ENCODE measurements around the gene ARRB1.

The ARRB1 gene

DNA sequence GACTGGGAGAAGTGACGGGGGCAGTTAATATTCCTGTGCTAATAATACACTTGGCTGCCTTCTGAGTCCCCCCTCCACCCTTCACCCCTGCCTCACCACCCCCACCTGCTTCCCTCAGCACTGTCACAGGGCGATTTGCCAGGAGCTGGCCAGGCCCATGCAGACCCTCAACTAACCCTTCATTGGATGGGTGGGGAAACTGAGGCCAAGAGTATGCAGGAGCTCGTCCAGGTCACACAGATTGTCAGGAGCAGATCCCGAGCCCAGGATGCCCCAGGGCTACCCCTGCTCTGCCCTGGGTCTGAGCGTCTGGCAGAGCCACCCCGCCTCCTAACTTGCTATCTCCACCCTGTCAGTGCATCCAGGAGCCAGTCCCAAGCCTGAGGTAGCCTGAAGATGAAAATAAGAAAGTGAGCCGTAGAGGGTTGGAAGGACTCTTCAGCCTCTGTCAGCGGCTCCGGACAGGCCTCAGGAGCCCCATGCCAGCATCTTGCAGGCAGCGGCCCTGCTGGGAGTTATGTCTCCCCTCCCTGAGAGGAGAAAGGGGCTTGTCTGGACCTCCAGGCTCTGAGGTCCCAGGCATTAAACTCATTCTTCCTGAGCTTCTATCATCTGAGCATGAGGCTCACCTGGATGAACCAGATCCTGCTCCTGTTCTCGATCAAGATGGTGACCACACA lies 104.7 kb downstream of the ARRB1 start:
- no peak for DNase-seq (ENCODE audit: low read depth)

DNA sequence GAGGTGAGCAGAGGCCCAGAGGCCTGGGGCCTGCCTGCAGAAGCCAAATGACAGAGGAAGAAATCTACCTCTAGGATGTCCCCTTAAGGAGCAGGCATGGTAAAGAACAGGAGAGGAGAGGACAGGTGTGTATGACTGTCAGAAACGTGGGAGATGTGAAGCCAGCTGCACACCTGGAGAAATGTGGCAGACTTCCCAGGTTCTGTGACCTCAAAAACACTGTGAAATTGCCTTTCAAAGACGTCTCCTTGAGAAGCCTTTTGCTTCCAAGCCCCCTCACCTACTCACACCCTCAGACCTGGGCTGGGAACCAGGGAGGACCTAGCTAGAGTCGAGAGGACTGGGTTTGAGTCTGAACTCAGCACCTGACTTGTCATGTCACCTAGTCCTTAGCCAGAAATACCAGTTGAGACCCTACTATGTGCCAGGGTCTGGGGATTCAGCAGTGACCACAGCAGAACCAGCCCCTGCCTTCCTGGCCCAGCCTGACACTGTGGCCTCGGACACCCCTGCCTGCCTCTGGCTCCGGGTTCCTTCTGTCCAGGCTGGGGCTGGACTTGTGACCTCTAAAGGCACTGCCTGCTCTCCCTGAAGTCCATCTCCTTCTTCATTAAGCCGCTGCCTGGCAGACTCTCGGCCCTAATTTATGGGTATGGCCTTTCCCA lies 105.3 kb downstream of the ARRB1 start:
- no peak for DNase-seq (ENCODE audit: low read depth)

DNA sequence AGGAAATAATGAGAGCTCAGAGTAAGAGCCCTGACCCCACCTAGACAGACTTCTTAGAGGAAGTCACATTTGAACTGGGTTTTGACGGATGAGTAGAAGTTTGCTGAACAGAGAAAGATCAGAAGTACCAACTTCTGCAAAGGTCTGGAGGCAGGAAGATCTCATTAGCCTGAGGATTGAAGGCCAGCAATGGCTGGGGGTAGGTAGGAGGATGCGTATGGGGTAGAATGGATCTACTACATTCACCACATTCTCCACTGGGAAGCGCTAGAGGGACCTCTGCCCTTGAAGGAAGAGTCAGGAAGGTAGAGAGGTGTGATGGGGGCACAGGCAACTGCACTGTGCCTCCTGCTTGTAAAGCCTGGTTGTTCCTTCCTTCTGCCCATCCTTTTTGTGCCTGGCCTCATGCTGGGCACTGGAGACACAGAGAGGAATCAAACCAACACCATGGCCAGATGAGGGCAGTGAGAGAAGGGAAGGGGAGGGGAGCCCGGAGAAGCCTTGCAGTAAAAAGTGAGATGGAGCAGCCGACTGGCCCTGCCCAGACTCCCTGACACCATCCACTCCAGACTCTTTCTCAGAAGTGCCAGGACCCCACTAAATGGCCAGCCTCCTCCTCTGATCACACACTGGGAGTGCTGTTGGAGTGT lies 106.0 kb downstream of the ARRB1 start:
- no peak for DNase-seq (ENCODE audit: low read depth)

DNA sequence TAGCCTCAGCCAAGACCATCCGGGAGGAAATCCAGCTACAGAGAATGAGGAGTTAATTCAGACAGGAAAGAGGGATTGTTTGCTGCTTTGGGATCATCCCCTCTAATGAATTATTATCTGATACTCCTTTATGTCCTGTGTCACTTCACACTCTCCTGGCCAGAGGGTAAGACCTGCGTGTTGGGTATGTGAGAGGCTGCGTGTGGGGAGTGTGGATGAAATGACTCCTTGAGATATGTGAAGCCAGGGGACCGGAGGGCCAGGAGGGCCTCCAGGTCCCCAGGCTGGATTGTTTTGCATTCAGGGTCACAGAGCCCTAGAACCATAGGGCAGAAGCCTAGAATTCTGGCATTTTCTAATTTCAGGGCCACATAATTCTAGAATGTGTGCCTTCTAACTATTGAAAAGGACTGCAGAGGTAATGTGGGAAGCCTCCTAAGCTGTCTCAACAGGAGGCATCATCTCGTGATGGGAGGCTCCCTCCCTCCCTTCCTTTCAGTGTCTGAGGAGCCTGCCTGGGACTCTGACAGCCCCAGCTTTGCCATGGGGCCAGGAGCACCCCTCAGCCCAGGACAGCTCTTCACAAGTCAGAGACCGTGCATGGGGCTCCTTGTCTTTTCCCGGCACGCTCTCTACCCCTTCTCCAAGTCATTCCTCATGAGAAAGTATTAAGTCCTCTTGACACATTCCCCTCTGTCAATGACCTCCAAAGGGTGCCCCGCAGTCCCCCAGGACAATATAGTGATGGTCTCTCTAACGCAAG lies 107.2 kb downstream of the ARRB1 start:
- DNase-seq (ENCODE audit: low read depth) = no peak

DNA sequence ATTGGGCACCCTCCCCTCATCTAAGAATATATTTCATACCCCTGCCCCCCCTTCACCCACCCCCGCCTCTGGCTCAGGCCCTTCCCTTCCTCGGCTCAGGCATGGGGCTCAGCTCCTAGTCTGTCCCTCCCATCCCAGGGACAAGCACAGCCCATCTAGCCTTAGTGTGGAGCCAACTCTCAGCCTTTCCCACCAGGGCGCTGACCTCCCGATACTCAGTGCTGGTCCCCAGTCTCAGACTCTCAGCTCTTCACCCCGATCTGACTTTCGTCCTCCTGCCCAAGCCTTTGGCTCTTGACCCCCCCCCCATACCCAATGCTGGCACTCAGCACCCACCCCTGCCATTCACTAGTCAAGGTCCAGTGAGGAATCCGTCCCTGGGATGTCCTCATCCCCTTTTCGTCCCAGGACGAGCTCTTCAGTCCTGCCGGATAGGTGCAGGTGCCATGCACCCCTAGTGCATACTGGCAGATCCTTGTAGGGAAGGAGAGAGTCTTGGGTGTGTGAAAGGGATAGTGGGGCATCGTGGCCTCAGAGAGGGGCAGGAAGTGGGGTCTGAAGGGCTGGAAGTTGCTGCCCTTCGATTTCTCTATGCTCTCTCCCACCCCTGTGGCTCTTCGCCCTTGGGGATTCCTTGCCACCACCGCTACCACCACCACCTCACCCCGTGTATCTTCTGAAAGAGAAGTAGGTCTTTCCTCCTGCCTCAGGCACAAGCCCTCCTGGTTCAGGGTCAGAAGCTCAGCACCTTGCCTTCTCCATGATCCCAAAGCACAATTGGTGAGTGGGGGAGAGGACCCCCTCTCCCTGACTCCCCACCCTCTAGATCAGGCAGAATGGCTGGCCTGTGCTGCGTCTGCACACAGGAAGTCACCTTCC lies 108.5 kb downstream of the ARRB1 start:
- no peak for DNase-seq (ENCODE audit: low read depth)

DNA sequence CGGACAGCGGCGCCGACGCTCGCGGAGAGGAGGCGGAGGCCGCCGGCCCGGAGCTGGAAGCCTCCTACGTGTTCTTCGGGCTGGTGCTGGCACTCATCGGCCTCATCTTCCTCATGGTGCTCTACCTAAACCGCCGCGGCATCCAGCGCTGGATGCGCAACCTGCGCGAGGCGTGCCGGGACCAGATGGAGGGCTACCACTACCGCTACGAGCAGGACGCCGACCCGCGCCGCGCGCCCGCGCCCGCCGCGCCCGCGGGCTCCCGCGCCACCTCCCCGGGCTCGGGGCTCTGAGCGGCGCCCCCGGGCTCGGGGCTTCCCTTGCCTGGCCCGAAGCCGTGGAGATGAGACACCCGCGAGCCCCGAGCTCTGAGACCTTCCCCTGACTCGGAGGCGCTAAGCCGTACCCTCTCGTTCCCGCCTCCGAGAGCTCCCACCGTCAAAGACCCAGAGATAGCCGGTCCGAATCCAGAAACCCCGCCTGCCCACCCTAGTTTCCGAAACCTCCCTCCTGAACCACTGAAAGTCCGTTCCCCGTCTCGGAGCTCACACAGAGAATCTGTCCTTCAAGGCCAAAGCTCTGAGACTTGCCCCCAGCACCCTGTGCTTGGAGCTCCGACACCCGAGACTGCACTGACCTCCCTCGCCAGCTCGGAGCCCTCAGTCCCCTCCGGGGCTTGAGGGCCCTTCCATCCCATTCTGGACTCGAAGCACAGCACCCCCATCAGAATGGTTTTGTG lies 109.4 kb downstream of the ARRB1 start:
- no peak for DNase-seq (ENCODE audit: low read depth)

DNA sequence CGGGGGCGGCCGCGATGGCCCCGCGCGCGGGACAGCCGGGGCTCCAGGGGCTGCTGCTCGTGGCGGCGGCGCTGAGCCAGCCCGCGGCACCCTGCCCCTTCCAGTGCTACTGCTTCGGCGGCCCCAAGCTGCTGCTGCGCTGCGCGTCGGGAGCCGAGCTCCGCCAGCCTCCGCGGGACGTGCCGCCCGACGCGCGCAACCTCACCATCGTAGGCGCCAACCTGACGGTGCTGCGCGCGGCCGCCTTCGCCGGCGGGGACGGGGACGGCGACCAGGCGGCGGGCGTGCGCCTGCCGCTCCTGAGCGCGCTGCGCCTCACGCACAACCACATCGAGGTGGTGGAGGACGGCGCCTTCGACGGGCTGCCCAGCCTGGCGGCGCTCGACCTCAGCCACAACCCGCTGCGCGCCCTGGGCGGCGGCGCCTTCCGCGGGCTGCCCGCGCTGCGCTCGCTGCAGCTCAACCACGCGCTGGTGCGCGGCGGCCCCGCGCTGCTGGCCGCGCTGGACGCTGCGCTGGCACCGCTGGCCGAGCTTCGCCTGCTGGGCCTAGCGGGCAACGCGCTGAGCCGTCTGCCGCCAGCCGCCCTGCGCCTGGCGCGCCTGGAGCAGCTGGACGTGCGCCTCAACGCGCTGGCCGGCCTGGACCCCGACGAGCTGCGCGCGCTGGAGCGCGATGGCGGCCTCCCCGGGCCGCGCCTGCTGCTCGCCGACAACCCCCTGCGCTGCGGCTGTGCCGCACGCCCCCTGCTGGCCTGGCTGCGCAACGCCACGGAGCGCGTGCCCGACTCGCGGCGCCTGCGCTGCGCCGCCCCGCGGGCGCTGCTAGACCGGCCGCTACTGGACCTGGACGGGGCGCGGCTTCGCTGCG lies 110.2 kb downstream of the ARRB1 start:
- peak; percentile 76 for DNase-seq (ENCODE audit: low read depth)

DNA sequence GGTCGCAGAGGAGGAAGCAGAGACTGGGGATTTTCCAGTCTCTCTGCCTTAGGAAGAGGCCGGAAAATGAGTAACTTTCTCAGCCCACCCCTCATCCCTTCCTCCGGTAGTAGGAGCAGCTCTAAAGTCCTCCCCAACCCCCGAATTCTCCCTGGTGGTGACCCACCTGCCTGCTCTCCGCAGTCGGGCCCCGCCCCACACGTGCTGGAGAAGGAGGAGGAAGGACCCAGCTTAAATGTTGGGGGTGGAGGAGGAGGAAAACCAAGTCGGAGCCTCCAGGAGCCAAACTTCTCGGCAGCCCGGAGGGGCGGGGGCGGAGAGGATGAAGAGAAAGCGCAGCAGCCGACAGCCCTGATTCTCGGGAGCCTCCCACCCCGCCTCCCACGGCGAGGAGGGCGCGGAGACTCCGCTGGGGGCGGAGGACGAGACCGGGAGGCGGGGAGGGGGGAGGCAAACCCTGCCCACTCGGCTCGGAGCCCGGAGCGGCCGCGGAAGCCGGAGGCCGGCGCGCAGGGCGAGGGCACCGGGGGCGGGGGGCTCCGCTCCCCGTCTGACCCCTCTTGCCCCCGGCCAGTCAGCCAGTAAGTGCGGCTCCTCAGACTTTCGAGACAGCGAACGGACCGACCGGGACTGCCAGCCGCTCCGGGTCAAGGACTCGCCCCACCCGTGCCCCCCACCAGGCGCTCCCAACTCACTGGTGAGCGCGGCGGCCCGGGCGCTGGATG lies 111.0 kb downstream of the ARRB1 start, which contains the start of gene TPBGL:
Gene TPBGL (plus strand): TSS at position 464 of the 725 bp plus-strand sequence. CDS start 276 bp downstream, outside the sequence.
- no peak for DNase-seq (ENCODE audit: low read depth)

DNA sequence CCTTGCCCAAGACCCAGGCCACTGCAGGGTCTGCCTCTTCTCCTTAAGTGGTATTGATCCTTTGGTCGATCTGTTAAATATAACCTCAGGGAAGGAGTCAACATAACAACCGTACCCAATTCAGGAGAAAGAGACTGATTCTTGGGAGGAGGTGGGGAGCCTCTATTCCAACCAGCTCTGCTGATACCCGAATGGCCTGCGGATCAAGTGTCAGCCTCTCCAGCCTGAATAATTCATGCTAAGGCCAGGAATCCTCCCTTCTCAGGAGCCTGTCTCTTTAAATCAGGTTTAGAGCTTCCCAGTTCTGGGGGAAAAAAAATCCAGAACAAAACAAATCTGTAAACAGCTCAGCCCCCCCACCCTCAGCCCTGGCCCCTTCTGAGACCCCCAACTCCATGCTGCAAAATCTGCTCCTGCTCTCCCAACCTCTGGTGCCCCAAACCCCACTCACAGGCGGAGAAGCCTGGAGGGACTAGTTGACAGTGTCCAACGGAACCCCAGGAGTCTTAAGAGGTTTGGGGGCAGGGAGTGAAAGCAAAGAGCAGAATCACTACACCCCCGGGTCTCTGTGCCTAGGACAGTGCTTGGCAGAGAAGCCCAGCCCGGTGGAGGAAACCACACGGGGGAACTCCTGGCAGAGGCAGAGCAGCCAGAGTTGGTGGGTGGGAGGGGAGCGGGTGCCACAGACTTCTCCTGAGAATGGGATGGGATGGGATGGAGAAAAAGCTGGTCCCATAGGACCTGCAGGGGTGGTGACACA lies 111.8 kb downstream of the ARRB1 start:
- DNase-seq (ENCODE audit: low read depth) = no peak

DNA sequence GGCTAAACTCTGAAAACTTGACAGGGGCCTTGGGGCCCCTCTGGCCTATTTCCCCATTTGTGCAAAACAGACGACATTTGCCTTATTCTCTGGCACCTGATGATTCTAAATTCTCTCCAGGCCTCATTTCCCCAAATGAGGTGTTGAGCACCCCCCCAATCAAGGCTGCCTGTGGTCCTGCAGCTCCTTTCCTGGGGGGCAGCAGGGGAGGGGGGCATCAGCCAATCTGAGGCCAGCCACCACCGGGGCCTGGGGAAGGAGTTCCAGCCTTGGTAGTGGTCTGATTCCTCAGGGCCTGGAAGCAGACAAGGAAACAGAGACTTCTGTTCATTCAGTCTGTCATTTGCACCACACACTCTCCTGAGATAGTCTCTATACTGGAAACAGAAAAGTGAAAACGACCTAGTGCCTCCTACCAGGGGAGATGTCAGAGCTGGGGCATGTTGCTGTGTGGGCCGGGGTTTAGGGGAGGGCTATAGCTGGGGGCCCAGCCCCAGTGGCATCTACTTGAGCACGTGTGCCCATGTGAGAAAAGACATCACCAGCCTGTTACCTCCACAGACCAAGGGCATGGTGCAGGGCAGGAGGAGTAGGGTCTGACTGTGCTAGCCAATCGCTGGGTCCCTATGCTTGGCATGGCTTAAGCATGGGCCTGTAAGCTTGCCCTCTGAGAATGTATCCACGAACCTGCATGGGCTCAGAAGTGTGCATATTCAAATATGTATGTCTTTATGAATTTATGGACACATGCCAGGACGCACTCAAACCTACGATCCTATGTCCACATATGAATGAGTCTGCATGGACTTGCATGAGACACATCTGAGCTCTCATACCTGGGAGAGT lies 112.6 kb downstream of the ARRB1 start:
- DNase-seq (ENCODE audit: low read depth) = no peak

DNA sequence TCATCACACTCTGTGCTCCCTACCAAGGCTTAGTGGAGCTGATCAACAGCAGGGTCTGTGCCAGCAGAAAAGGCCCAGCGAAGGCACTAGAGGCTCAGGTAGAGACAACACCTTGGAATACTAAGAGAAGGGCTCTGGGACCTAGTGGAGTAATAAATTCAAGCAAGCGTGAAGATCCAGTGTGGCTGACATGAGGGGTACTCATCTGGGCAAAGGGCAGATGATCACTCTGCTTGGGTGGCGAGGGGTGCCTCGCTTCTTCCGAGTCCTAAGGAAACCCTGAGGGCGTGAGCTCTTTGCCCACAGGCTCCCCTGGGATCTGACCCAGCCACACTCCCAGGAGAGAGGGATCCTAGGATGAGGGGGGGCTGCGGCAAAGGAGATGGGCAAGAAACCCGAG lies 114.4 kb downstream of the ARRB1 start:
- no peak for DNase-seq (ENCODE audit: low read depth)

DNA sequence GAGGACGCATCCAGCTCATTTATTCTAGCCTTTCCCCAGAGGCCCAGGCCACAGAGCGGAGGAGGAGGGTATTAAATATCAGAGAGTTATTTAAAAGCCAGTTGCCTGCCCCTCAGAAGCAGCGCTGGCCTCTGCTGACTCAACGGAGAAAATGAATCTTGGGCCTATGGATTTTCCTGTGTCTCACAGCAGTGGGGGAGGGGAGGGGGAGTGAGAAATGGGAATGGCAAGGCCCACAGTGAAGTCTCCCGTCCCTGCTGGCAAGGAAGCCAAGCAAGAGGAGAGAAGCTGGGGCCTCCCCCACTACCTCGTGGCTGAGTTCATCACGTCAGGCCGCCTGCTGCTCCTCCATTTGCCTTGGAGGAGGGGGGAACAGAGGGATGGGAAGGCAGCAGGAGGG lies 115.4 kb downstream of the ARRB1 start:
- DNase-seq (ENCODE audit: low read depth) = no peak

DNA sequence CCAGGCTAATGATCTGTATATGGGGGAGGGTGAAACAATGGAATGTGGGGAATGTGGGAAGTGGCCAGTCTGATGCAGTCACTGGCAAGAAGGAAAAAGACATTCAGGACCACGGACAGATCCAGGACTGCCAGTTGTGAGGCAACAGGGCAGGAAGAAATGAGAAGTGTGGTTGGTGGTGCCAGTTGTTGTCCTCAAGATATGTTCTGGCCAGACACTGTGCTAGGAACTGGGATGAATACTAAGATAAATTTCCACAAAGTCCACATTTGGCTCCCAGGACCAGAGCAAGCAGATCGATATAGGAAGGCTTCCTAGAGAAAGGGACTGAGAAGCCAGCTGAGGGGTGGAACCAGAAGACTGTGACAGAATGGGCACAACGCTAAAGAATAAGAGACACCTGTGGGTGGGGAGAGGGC lies 117.7 kb downstream of the ARRB1 start:
- DNase-seq (ENCODE audit: low read depth) = no peak

DNA sequence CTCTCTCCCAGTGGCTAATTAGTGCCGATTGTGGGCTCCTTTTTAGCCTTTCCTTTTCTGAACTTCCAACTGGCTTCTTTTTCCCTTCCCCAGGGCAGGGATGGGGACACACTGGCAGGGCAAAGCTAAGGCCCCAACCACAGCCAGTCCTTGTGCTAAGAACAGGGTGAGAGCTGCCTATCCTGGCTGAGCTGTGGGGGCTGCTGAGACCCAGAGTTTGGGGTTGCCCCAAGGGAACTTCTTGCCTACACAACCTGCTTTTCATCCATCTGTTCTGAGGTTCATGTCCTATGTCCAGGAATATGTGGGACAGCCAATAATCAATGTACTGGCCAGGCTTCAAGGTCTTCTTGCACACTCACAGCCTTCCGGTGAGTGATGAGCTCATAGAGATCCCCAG lies 120.8 kb downstream of the ARRB1 start:
- DNase-seq (ENCODE audit: low read depth) = no peak

DNA sequence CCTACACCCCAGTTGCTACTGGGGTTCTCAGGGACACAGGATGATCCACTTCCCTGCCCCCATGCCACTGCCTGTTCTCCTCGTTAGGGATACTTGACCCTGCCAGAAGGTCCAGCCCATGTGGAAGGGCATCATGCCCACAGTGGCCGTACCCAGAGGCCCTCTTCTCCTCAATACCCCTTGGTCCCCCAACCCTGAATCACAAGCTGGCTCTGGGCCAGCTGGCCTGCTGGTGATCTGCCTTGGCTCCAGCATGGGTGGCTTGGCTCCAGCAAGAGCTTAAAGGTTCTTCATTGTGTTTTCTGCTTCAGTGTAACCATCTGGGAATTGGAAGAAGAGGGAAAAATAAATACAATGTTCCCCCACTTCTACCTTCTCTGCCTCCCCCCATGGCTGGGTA lies 122.0 kb downstream of the ARRB1 start:
- no peak for DNase-seq (ENCODE audit: low read depth)

DNA sequence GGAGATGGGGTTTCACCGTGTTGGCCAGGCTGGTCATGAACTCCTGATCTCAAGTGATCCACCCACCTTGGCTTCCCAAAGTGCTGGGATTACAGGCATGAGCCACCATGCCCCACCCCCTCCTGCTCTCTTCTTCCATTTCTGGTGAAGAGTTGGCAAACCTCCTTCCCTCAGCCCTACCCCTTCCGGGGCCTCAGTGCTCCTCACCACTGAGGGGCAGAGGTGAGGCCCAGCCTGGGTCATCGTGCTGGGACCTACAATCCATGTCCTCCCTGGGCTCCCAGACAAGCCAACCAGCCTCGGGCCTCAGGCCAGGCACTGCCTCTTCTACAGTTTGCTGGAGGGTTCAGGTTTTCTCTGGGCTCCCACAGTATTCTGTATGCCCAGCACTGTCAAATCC lies 125.7 kb downstream of the ARRB1 start:
- no peak for DNase-seq (ENCODE audit: low read depth)

DNA sequence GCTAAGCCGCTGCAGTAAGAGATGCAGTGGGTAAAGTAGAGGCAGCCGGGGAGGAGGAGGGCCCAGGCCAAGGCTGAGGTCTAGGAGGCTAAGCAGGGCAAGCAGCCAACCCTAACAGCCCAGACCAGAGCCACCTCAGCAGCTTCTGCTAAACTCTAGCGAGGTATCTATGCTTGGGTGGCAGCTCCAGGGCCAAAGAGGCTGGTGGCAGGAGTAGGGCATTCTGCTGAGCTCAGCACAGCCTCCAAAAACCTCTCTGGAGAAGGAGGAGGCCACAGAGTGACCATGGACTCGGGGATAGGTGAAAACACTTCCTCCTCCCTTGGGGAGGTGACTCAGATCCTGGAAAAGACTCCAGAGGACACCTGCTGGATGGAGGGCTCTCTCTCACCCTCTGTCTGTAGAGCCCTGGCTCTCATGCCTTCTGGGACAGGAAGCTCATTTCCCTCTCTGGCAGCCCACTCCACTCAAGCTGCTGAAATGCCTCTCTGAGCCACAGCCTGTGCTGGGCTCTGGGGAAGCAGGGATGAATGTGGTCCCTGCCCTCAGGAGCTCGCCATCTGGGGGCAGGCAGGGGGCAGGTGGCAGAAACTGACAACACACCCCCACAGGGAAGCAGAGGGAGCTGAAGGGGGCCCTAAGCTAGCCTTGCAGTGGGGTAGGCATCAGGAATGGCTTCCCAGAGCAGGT lies 127.4 kb downstream of the ARRB1 start:
- no peak for DNase-seq (ENCODE audit: low read depth)
